RWPE1 (cell line): ENCODE results near the gene MCOLN1.

Experiments used
- CTCF ChIA-PET: fragments of 350-600 bp; sonication (Branson Sonifier 250); formaldehyde crosslinking; extraction: SDS; loops from one replicate; lab custom pipeline; 2021; lab: Yijun Ruan, JAX
- POLR2A ChIA-PET: fragments of 400-600 bp; formaldehyde crosslinking; extraction: SDS; loops from one replicate; lab custom pipeline; 2020; ENCODE audit warnings: antibody characterized with exemption; ENCODE audit not compliant: low non-redundant PET; lab: Yijun Ruan, JAX
- DNase-seq: peaks from one replicate; pipeline ENCODE4 v3.0.0; 2012; ENCODE audit warnings: low spot score
- H3K27ac ChIP-seq: fragments of 450-650 bp; 2 replicates; pipeline ENCODE4 v1.5.1; 2017
- CTCF ChIP-seq: fragments of 450-650 bp; conservative IDR thresholded peaks from 2 replicates; pipeline ENCODE4 v1.5.1; 2017; ENCODE audit warnings: low read depth, mild to moderate bottlenecking

Gene MCOLN1

GRCh38 chr19:7545904-7546303 lies 23.5 kb downstream of the MCOLN1 start:
- POLR2A ChIA-PET = no interaction called here
- no peak for DNase-seq
- no peak for TF ChIP-seq CTCF
- CTCF ChIA-PET = no interaction called here
- H3K27ac ChIP-seq = no peak overlapping the region

- H3K27ac ChIP-seq = no peak overlapping the region
- TF ChIP-seq CTCF = no peak
- ChIA-PET POLR2A (no interaction called here), CTCF (interaction anchor here (0.9 kb wide), 1 partner anchor 12 kb away, joined by 3 read pairs; no protein-coding TSS in a partner anchor)
- DNase-seq = no peak
These were observed 24.7 kb downstream of the MCOLN1 start for GRCh38 chr19:7547159-7547558.

- no peak for TF ChIP-seq CTCF
- no peak overlapping the region for H3K27ac ChIP-seq
- ChIA-PET CTCF (interaction anchor here (0.5 kb wide), 1 partner anchor 310 kb away, joined by 3 read pairs; no protein-coding TSS in a partner anchor), POLR2A (no interaction called here)
- no peak for DNase-seq
These were observed 27.2 kb downstream of the MCOLN1 start for GRCh38 chr19:7549429-7550148.

- ChIA-PET CTCF (no interaction called here), POLR2A (no interaction called here)
- no peak for TF ChIP-seq CTCF
- no peak for DNase-seq
- H3K27ac ChIP-seq = no peak overlapping the region
These were observed 27.8 kb downstream of the MCOLN1 start for GRCh38 chr19:7550169-7550770.

- peak; percentile 66 for DNase-seq
- CTCF ChIA-PET = interaction anchor here (0.6 kb wide), 1 partner anchor 327 kb away, joined by 4 read pairs; no protein-coding TSS in a partner anchor
- H3K27ac ChIP-seq = no peak overlapping the region
- POLR2A ChIA-PET = no interaction called here
- TF ChIP-seq CTCF = no peak
These were observed 28.8 kb downstream of the MCOLN1 start for GRCh38 chr19:7550987-7551761.

GRCh38 chr19:7552781-7553180 lies 30.4 kb downstream of the MCOLN1 start:
- CTCF ChIA-PET = interaction anchor here (0.6 to 1.0 kb wide), 3 partner anchors 16 to 168 kb away, joined by 3 to 9 read pairs (median 5); no protein-coding TSS in a partner anchor
- no peak for DNase-seq
- H3K27ac ChIP-seq = no peak overlapping the region
- no peak for TF ChIP-seq CTCF
- POLR2A ChIA-PET = no interaction called here
